ENCODE measurements around the gene MAP3K20.

DNA sequence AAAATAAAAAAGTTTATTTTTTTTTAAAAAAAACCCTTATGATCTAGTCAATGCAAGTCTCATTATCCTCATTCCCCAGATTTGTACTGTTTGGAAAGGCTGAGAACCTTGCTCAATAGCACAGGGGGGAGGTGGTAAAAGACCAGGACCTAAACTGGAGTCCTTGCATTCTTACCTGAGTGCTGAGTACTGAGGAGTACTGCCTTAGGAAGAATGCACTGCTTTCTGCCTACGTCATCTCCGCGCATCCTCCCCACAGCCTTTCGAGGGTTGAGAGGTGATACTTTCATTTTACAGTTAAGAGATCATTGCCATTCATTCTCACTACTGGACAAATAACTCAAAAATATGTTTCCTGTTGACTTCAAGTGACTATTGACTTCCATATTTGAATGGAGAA lies 73.8 kb downstream of the MAP3K20 start:
- TF ChIP-seq POLR2A (IDR thresholded peaks at IDR 0.05) (no peak), CTCF (IDR thresholded peaks at IDR 0.05) (no peak), EP300 (IDR thresholded peaks at IDR 0.05) (no peak), POLR2AphosphoS5 (IDR thresholded peaks at IDR 0.05) (no peak)
